Measurements from ENCODE around the gene SUPT3H. TPM values are rescaled to one million over a fixed set of nuclear protein-coding genes. Genes with fewer than 3 reads are reported as not detected.

The SUPT3H gene
- total and polyA plus RNA-seq, 4 donors, result 0.85 to 4.8 (median 2.4) TPM

DNA sequence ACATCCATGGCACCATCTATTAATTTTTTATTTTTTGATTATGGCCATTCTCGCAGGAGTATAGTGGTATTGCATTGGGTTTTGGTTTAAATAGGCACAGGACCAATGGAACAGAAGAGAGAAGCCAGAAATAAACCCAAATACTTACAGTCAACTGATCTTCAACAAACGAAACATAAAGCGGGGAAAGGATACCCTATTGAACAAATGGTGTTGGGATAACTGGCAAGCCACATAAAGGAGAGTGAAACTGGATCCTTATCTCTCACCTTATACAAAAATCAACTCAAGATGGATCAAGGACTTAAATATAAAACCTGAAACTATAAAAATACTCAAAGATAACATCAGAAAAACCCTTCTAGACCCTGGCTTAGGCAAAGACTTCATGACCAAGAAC is 74.9 kb downstream of the SUPT3H start:
- no peak overlapping the region for H3K4me3 ChIP-seq (ENCODE audit: low read depth in 1 of 3, low read length in 3 of 3)
- 96% methylated on average over 3 of the region's 3 CpGs for WGBS
- H3K27me3 ChIP-seq (ENCODE audit: control insufficient read depth in 4 of 4, insufficient read depth in 4 of 4, low read length in 3 of 4), result no peaks in the 10 kb centered on the region

More for the DNA sequence above, 74.9 kb downstream of the SUPT3H start:
- H3K9ac ChIP-seq (ENCODE audit: low read depth in 1 of 2, low read length in 2 of 2), result no peak overlapping the region
- TF ChIP-seq, protein P1, sequence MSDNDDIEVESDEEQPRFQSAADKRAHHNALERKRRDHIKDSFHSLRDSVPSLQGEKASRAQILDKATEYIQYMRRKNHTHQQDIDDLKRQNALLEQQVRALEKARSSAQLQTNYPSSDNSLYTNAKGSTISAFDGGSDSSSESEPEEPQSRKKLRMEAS (IDR thresholded peaks at IDR 0.05), result no peak
- TF ChIP-seq SP1 (IDR thresholded peaks at IDR 0.05) (no peak), JUND (IDR thresholded peaks at IDR 0.05) (no peak), RXRA (IDR thresholded peaks at IDR 0.05) (no peak), GABPA (IDR thresholded peaks at IDR 0.05 in 1 of 2, conservative IDR thresholded peaks at IDR 0.05 in 1 of 2) (no peak), RAD21 (IDR thresholded peaks at IDR 0.05) (no peak), FOXA2 (IDR thresholded peaks at IDR 0.05) (no peak), HNF4G (IDR thresholded peaks at IDR 0.05) (no peak), HNF4A (conservative IDR thresholded peaks at IDR 0.05) (no peak)
- TF ChIP-seq, protein P2, sequence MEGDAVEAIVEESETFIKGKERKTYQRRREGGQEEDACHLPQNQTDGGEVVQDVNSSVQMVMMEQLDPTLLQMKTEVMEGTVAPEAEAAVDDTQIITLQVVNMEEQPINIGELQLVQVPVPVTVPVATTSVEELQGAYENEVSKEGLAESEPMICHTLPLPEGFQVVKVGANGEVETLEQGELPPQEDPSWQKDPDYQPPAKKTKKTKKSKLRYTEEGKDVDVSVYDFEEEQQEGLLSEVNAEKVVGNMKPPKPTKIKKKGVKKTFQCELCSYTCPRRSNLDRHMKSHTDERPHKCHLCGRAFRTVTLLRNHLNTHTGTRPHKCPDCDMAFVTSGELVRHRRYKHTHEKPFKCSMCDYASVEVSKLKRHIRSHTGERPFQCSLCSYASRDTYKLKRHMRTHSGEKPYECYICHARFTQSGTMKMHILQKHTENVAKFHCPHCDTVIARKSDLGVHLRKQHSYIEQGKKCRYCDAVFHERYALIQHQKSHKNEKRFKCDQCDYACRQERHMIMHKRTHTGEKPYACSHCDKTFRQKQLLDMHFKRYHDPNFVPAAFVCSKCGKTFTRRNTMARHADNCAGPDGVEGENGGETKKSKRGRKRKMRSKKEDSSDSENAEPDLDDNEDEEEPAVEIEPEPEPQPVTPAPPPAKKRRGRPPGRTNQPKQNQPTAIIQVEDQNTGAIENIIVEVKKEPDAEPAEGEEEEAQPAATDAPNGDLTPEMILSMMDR (IDR thresholded peaks at IDR 0.05; ENCODE audit: low read depth, low read length, missing input control), result no peak
- TF ChIP-seq, protein P3, sequence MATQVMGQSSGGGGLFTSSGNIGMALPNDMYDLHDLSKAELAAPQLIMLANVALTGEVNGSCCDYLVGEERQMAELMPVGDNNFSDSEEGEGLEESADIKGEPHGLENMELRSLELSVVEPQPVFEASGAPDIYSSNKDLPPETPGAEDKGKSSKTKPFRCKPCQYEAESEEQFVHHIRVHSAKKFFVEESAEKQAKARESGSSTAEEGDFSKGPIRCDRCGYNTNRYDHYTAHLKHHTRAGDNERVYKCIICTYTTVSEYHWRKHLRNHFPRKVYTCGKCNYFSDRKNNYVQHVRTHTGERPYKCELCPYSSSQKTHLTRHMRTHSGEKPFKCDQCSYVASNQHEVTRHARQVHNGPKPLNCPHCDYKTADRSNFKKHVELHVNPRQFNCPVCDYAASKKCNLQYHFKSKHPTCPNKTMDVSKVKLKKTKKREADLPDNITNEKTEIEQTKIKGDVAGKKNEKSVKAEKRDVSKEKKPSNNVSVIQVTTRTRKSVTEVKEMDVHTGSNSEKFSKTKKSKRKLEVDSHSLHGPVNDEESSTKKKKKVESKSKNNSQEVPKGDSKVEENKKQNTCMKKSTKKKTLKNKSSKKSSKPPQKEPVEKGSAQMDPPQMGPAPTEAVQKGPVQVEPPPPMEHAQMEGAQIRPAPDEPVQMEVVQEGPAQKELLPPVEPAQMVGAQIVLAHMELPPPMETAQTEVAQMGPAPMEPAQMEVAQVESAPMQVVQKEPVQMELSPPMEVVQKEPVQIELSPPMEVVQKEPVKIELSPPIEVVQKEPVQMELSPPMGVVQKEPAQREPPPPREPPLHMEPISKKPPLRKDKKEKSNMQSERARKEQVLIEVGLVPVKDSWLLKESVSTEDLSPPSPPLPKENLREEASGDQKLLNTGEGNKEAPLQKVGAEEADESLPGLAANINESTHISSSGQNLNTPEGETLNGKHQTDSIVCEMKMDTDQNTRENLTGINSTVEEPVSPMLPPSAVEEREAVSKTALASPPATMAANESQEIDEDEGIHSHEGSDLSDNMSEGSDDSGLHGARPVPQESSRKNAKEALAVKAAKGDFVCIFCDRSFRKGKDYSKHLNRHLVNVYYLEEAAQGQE (IDR thresholded peaks at IDR 0.05), result no peak
- TF ChIP-seq, protein P4, sequence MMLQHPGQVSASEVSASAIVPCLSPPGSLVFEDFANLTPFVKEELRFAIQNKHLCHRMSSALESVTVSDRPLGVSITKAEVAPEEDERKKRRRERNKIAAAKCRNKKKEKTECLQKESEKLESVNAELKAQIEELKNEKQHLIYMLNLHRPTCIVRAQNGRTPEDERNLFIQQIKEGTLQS (IDR thresholded peaks at IDR 0.05), result no peak
- TF ChIP-seq, protein P5, sequence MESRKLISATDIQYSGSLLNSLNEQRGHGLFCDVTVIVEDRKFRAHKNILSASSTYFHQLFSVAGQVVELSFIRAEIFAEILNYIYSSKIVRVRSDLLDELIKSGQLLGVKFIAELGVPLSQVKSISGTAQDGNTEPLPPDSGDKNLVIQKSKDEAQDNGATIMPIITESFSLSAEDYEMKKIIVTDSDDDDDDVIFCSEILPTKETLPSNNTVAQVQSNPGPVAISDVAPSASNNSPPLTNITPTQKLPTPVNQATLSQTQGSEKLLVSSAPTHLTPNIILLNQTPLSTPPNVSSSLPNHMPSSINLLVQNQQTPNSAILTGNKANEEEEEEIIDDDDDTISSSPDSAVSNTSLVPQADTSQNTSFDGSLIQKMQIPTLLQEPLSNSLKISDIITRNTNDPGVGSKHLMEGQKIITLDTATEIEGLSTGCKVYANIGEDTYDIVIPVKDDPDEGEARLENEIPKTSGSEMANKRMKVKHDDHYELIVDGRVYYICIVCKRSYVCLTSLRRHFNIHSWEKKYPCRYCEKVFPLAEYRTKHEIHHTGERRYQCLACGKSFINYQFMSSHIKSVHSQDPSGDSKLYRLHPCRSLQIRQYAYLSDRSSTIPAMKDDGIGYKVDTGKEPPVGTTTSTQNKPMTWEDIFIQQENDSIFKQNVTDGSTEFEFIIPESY (IDR thresholded peaks at IDR 0.05), result no peak
- no peaks in the 10 kb centered on the region for H3K9me3 ChIP-seq (ENCODE audit: control insufficient read depth in 4 of 4, low read length in 3 of 4)
- H3K4me1 ChIP-seq (ENCODE audit: control insufficient read depth in 4 of 4, insufficient read depth in 4 of 4, low read length in 3 of 4), result peaks cover 0 to 9% (median 0%) of the 10 kb centered on the region in 4 donors
- no peak overlapping the region for H3K27ac ChIP-seq (ENCODE audit: low read depth in 1 of 2, low read length in 2 of 2)
- H3K36me3 ChIP-seq (ENCODE audit: control insufficient read depth in 4 of 4, insufficient read depth in 3 of 4, low read depth in 1 of 4, low read length in 3 of 4), result no peaks in the 10 kb centered on the region
- no peak for DNase-seq (ENCODE audit: low spot score)
